HG02571 (cell line): Measurements from ENCODE around the gene RNF148.

Source experiments
- ATAC-seq: cut with Tn5 transposase; IDR thresholded peaks from one replicate; pipeline ENCODE4 v1.9.1; 2021; ENCODE audit warnings: mild to moderate bottlenecking, moderate library complexity; ENCODE audit not compliant: unreplicated experiment

RNF148 gene

DNA sequence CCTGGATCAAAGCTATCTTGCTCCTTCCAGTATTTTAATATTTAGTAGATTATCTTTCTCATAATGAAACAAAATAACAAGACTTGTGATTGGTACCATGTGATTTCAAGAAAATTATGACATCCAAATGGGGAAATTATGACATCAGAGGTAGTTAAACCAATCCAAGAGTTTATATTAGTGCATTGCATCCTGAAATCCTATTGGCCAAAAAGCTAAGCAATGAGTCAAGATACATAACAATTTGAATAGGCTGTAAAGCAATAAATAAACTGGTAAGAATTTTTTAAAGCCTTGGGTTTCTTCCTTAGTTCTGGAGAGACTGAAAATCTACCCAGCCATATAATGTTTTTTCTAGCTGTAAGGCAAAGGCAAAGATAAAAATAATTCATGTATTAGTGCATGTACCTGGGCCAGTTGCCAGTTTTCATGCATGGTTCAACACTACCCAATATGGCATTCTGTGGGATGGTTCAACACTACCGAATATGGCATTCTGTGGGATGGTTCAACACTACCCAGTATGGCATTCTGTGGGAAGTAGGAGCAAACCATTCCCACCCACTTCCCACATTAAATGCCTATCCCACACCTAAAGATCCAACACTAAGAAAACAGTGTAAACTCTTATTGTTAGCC, at the start of gene RNF148:
TSS of gene RNF148 (minus strand) at position 51 of the 639 bp plus-strand sequence. CDS start 172 bp downstream, outside the sequence.
- no peak for ATAC-seq

GRCh38 chr7:122750389-122750788, 47.7 kb upstream of the RNF148 start:
- ATAC-seq: no peak

DNA sequence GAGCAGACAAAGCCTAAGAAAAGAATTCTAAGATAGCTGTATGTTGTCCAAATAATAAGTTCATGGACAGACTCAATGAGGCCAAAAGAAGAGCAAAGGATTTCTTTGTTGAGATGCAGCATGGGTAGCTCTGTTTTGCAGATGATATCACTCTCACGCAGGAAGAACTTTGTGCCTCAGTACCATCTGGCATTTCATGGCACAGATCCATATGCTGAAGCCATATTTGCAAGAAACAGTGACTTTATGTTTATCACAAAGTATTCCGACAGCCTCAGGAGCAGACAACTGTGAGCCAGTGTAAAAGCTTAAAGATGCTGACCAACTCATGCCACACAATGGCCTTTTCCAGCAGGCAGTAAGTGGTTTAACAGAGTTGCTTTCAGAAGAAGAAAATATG, 45.5 kb upstream of the RNF148 start:
- no peak for ATAC-seq

GRCh38 chr7:122746948-122747347, 44.2 kb upstream of the RNF148 start:
- no peak for ATAC-seq

DNA sequence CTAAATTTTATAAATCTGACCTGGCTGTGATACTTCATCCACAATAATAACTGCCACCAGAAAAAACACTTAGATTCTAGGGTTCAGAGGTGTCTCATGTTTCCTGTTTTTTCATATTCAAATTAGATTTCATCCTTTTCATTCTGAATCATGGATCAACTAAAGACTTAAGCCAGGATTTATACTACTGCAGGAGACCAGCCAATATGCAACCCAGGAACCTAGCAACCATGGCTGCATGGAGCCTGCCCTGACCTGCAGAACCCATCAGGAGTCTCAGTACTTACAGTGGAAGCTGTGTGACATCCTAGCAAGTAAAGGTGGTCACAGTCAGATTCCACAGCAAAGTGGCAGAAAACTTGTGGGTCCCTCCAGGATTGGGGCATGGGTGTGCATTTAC, 40.5 kb upstream of the RNF148 start:
- no peak for ATAC-seq

DNA sequence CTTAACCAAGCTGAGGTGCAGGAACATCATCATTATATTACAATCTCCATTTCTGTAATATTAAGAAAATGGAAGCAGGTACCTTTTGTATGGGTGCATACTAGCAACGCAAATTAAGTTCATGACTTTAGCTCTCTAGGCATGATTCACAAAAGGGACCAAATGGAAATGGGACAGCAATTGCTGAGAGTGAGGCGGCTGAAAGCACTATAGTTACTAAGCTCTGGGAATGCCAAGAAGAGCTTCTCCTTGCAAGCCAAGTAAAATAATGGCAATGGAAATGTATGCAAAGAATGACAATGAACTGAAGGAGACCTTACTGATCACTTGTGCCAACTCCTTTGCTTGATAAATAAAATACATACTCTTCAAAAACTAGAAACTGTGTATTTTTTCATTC, 36.2 kb upstream of the RNF148 start:
- ATAC-seq: no peak

DNA sequence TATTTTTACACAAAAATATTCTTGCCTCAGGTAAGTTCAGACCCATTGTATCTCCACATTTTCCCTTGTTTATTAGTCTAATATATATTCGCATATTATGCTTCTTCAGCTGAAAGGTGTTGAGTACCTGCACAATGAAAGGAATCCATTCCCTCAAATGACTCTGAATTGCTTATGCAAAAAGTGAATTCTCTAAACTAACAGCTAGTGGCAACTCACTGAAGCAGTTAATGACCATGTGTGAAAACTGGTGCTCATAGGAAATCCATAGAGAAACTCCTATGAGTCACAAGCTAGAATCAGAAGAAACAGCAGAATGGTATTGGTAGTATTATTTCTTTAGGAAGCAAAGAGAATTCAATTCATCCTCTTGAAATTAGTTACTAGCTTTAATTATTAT, 33.5 kb upstream of the RNF148 start:
- no peak for ATAC-seq

DNA sequence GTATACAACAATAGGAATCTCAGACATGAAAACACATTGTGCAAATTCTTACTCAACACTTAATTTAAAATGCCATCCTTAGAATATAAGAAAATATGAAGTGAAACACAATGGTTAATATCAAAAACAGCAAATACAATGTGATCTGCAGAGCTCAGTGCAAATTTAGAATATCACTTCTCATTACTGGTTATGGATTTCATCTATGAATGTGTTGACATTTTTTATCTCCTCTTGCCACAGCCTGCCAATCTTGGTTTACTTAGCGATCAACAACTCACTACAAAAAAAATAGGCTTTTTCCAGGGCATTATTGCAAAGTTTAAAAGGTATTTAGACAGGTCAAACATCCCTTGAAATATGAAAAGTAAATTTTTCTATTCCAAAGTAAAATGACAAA, 25.0 kb upstream of the RNF148 start:
- ATAC-seq: no peak

GRCh38 chr7:122727354-122727753, 24.6 kb upstream of the RNF148 start:
- no peak for ATAC-seq

GRCh38 chr7:122726881-122727280, 24.2 kb upstream of the RNF148 start:
- no peak for ATAC-seq

DNA sequence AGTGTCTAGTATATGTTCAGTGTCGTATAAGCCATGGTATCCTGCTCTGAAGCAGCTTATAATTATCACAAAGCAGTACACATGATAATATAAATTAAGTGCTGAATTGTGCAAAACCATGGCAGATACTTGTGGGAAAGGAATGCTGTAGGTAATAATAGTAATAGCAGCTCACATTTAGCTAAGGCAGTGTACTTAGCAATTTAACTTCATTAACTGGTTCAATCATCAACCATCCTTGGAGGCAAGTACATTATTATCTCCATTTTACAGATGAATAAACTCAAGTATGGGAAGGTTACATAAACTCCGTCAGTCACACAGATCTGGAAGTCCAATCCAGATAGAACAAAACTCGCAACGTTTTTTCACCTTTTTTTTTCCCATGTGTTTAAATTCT, 21.6 kb upstream of the RNF148 start:
- ATAC-seq: no peak

DNA sequence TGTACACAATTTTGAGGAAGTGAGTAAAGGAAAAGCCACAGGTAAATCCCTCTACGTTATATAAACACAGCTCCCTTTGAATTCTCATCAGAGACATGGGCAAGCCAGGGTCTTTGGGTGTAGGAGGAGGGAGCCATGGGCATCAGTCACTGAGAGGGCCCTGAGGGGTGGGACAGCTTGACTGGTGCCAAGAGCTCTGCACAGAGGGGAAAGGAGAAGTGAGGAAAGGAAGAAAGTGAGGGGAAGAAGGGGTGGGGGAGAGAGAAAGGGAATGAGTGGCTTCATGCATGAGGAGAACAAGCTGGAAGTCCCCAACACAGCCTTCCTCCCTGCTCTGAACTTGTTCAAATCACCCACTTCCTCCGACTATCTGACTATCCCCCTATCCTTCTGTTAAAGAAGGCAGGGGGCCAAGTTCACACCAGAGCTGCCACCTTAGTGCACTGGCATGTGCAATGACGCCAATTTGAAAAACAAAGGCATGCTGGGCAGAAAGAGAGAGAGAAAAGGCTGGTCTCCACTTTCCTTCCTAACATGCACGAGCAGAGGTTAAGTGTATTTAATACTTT, 16.4 kb upstream of the RNF148 start:
- ATAC-seq: no peak

- ATAC-seq: no peak
These were observed 14.8 kb upstream of the RNF148 start for GRCh38 chr7:122717356-122718089.

GRCh38 chr7:122715183-122715582, 12.5 kb upstream of the RNF148 start:
- ATAC-seq: no peak

- no peak for ATAC-seq
These were observed 8.2 kb upstream of the RNF148 start for GRCh38 chr7:122710916-122711315.

DNA sequence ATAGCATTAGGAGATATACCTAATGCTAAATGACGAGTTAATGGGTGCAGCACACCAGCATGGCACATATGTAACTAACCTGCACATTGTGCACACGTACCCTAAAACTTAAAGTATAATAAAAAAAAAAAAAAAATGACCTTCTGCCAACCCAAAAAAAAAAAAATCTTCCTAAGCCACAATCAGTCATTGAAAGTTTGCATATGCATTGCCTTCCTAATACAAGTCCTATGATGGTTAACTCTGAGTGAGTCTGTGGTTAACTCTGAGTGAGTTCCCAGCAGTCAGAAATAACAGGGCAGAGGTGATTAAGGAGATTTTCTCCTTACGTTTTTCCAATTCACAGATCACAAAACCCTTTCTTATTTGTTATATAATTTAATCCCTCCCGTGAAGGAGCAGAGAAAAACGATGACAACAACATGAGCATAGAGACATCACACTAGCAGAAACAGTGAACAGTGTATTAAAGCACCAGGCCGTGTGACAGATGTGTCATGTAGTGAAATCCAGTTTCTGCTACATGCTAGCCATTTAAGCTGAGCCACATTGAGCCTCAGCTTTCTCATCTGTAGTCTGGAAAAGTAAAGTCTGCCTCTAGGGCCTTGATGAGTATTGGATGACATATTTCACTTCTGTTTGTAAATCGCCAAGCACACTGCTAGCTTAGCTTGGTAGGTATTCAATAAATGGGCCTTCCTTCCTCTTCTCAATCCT, 7.4 kb upstream of the RNF148 start:
- ATAC-seq: no peak

- no peak for ATAC-seq
These were observed 4.1 kb upstream of the RNF148 start for GRCh38 chr7:122706836-122707235.

- ATAC-seq: no peak
These were observed 3.7 kb downstream of the RNF148 start, which contains the start of gene RNF133 for GRCh38 chr7:122699017-122699416. Gene RNF133 (minus strand): TSS chr7:122699117. CDS start chr7:122698918, 199 bp downstream.

DNA sequence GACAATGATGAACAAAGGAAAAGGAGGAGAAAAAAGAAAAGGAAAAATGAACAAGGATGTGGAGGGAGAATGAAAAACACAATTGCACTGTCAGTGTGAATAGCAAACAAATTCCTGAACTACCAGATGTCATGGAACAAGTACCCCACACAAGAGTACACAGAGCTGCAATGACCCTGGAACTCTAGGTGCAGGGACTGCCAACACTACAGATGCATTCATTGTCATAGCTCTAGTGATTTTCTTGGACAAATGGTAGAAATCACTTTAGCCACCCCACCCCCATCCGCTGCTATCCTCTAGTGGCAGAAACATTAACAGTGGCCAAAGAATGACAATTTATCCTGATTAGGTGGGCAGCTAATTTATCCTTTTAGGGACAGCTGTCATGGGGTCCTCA, 6.9 kb downstream of the RNF148 start:
- ATAC-seq: no peak

DNA sequence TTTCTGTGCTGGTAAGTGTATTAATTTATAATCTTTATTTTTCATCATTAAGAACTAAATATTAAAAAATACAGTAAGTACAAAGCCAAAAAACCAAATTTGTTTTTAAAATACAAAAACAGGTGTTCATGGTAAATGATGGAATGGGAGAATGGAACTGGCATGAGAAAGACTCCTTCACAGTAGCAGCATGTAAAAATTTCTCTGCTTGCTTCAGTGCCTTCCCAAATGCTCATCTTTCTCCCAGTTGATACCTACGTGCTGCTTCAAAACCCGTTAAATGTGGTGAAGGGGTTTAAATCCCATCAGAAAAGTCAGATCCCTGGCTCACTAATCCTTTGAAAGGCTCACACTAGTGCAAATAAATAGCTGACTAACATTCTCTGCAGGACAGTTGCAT, 8.0 kb downstream of the RNF148 start:
- ATAC-seq: no peak

DNA sequence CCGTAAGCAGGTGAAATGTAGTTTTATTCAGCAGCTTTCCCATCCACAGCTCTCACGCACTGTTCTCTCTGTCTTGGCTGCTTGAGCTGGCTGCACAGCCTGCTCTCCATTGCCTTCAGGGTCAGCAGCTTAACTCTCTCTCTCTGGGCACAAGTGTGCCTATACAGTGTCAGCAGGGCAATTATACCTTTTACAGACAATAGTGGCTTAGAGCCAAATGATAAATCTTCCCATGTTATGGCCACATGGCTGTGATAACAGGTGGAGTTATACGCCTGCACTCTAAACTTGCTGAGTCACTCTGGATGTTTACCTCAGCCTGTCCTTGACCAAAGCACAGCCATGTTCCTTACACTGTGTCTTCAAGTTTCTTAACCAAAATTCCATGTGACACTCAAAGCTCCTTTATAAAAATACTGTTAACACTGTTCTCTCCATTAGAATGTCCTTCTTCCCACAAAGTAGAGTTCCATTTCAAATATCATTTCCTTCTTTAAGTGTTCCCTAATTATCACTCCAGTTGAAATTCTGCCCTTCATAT, 9.9 kb downstream of the RNF148 start:
- ATAC-seq: no peak
